ENCODE data around the gene CLEC4F. TPM values are rescaled to one million over a fixed set of nuclear protein-coding genes. Genes with fewer than 3 reads are reported as not detected.
A peak's percentile ranks its signal among the peaks of the same experiment; 100 is the strongest.

Gene CLEC4F
- total RNA-seq, 1 donor from 2014 or later: not detected

DNA sequence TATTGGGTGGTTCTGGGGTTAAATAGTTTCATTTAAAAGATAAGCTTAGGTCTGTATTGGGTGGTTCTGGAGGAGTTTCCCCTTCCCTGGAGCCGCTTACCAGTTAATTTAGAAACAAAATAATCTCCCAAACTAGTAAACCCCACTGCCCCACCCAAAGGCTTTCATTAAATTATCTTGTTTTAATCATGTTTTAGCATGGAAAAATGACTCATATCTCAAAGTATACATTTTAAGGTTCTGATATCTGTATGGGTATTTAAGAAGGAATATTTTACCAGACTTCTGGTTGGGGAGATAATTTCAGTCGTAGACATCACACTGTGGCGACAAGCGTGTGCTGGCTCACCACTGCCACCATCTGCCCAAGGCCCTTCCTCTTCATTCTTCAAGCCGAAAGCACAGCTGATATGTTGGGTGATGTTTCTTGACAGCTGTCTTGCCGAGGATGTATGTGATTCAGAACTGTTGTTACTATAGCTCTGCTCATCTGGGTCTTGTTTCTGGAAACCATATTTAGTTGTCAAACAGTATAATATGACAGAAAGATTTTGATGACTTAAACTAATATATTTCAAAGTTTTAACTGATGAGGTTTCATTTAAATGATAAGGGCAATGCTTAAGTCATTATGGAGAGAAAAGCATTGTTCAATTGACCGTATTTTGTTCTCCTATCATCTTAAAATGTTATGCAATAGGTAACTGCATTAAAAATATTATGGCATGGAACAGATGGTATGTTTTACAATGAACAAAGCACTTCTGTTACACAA is 35.1 kb downstream of the CLEC4F start:
- ATAC-seq: peak; percentile 54

- ATAC-seq: no peak
Measured at GRCh38 chr2:70784320-70784719, 36.1 kb downstream of the CLEC4F start.

DNA sequence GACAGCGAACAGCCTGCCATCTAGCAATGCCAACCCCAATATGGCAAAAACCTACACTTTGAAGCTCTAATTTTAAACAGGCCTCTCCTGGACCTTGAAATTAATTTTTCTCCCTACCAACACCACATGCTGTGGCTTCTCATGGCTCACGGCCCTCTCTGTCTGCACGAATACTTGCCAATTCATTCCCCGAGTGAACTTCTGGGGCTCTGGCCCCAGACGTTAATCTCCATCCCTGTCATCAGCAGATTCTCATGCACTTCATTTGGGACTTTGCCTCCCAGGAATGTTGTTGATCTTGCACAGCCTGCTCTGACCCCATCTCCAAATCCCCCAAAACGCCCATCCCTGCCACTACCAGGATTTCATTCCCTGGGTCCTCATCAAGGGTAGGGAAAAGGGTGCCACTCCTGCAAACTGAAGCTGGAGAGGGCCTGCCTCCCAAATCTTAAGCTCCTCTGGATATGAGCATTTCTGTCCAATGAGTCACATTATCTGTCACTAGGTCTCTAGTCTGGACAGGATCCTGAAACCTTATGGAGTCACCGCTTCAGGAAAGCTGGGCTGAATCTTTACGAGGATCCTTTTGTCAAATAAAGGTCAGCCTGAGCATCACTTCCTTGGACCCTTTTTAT is 40.4 kb downstream of the CLEC4F start:
- peak; percentile 64 for ATAC-seq

DNA sequence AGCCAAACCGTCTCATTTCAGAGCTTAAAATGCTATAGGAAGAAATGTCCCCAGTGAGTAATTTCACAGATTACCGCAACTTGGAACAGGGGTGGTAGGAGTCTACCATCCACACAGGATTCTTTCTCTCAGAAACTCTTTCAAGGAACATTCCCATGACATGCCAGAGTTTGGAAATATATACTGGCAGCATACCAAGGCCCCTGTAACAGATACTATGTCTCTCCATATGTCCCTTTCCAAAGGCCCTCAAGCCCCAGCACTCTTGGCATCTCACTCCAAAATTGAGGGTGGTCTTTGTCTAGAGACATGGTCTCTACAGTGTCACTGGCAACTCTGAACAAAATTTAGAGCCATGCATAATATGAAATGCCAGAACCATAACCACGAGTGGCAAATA is 40.9 kb downstream of the CLEC4F start:
- no peak for ATAC-seq

- no peak for ATAC-seq
Measured at GRCh38 chr2:70778676-70779075, 41.7 kb downstream of the CLEC4F start.

- no peak for ATAC-seq
Measured at GRCh38 chr2:70777450-70777849, 42.9 kb downstream of the CLEC4F start.

DNA sequence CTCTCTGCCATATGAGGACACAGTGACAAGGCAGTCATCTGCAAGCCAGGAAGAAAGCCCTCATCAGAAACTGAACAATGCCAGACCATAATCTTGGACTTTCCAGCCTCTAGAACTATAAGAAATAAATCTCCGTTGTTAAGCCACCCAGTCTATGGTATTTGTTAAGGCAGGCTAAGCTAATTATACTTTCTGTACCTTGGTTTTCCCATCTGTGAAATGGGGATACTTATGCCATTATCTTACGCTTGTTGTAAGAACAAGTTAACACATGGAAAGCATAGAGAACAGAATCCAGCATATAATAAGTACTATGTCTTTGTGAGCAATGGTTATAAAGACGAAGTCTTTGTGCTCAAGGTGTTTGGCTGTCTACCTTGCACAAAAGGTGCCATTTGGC is 44.1 kb downstream of the CLEC4F start:
- no peak for ATAC-seq

GRCh38 chr2:70775141-70775540 is 45.3 kb downstream of the CLEC4F start:
- no peak for ATAC-seq

- ATAC-seq: no peak
Measured at GRCh38 chr2:70772486-70773155, 47.8 kb downstream of the CLEC4F start.

DNA sequence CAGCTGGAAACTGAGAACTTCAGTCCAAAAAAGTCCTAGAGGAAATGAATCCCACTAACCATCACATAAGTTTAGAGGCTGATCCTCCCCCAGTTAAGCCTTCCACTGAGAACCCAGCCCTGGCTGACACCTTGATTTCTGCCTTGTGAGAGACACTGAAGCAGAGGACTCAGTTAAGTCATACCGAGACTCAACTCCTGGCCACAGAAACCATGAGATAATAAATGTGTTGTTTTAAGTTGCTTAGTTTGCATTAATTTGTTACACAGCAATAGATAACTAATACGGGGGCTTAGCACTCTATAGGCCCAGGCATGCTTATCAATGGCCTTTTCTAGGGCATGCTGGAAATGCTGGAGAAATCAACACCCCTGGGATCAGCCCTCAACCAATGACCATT is 49.0 kb downstream of the CLEC4F start:
- no peak for ATAC-seq

DNA sequence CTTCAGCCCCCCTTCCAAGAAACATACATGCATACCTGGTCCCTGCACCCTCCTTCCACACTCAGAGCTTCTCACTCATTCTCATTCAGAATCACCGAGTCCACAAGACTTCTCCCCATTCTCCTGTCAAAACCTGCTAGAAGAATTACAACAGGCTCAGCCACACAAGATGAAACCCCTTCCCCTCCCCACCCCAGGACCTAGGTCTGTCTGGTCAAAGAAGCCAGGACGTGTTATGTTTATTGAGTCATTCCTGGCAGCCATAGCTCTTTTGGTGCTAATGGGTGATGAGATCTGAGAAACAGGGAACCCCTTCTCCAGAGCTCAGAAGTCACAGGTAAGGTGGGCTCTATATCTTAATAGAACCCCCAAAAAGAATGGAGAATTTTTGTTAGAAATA is 50.9 kb downstream of the CLEC4F start:
- no peak for ATAC-seq

- no peak for ATAC-seq
Measured at GRCh38 chr2:70768590-70769085, 51.8 kb downstream of the CLEC4F start.

DNA sequence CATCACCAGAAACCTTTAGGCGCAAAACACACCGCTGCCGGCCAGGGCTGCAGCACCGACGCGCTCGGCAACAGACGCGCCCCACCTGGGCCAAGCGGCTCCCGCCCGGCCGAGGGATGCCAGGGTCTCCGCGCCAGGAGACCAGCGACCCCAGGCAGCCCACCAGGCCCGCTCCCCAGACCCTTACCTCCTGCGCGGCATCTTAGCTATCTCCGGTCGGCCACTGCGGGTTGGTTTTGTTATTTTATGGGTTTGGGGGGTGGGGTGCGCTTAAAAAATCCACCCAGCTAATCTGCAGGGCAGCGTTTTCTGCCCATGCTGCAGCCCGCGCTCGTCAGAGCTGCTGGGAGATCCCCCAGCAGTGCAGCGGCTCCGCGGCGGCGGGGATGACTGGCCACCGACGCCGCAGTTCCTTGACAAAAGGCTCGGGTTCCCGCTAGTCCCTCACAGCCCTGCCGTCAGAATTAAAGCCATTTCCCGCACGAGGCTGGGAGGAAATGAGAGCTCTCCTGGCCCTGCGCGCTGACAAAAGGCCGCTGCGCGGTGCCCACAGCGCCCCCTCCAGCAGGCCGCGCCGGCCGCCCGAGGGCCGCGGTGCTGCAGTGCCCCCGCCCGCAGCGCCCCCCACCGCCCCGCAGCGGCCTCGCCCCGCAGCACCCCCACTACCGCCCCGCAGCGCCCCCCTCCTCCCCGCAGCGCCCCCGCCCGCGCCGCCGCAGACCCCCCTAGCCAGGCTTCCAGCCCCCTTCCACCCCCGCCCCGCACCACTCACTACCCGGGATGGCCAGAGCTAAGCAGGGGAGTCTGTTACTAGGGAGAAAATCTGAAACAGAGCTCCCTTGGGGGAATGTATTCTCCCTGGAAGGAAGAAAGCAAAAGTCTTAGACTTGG is 52.5 kb downstream of the CLEC4F start, which contains the start of gene ADD2:
Gene ADD2, minus strand, starts transcription at position 502 of the 891 bp plus-strand sequence. CDS start 61,792 bp downstream, outside the sequence.
- ATAC-seq: peak; percentile 62

DNA sequence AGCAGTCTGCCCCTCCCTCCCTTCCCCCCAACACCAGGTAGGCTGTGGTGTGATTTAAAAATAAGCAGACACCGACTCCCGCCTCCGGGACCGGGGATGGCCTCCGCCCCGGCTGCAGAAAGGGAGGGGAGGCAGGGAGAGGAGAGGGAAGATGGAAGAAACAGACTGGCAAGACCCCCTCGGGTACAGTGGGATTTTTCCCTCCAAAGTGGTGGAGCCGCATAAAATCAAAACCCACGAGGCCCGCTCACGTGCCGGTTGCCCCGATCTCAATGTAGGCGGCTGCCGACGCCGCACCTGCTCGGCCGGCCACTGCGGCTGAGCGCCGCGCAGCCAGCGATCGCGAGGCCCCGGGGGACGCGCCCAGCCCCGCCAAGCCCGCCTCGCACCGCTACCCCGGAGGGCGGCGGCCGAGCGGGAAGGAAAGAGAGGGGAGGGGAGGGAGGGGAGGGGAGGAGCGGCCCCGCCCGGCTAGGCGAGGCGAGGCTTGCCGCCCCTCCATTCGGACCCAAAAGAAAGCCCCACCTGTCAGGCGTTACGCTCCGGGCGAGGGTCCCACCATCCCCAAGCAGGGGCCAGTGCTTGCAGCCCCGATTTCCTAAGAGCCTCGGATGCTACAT is 53.2 kb downstream of the CLEC4F start:
- ATAC-seq: peak; percentile 25

GRCh38 chr2:70766357-70767078 is 53.9 kb downstream of the CLEC4F start:
- ATAC-seq: no peak

- no peak for ATAC-seq
Measured at GRCh38 chr2:70765507-70765906, 54.9 kb downstream of the CLEC4F start.

GRCh38 chr2:70759446-70759845 is 61.0 kb downstream of the CLEC4F start:
- no peak for ATAC-seq

All from esophagus mucosa (tissue), 1 donor.